ENCODE data around the gene FADS2. TPM values are rescaled to one million over a fixed set of nuclear protein-coding genes. Genes with fewer than 3 reads are reported as not detected.

The FADS2 gene
- total RNA-seq, 4 donors from 2014 or later, result 15.4 to 540 (median 173) TPM

GRCh38 chr11:61838501-61838900 lies 10.4 kb downstream of the FADS2 start:
- intact Hi-C loops (cut with DNase I; ENCODE audit: low total_unique reads), result no loop called here
- 95% methylated on average over 5 of the region's 5 CpGs for WGBS, 2 donors
- no peak for DNase-seq (ENCODE audit: low spot score in 2 of 2)
- no peak overlapping the region for H3K4me3 ChIP-seq (ENCODE audit: low read depth, poor library complexity, severe bottlenecking)
- TF ChIP-seq CTCF (IDR thresholded peaks at IDR 0.05) (no peak), POLR2A (IDR thresholded peaks at IDR 0.05) (no peak)

GRCh38 chr11:61838921-61839320 lies 10.8 kb downstream of the FADS2 start:
- no peak for DNase-seq (ENCODE audit: low spot score in 2 of 2)
- WGBS, 2 donors, result 85 to 92% methylated on average over 10 of the region's 10 CpGs
- intact Hi-C loops (cut with DNase I; ENCODE audit: low total_unique reads), result no loop called here
- TF ChIP-seq POLR2A (IDR thresholded peaks at IDR 0.05) (no peak), CTCF (IDR thresholded peaks at IDR 0.05) (no peak)
- H3K4me3 ChIP-seq (ENCODE audit: low read depth, poor library complexity, severe bottlenecking), result no peak overlapping the region

- TF ChIP-seq CTCF (IDR thresholded peaks at IDR 0.05) (no peak), POLR2A (IDR thresholded peaks at IDR 0.05) (no peak)
- no peak for DNase-seq (ENCODE audit: low spot score in 2 of 2)
- WGBS, 2 donors, result 85 to 90% methylated on average over 2 of the region's 2 CpGs
These were observed 11.6 kb downstream of the FADS2 start for GRCh38 chr11:61839742-61840141.

GRCh38 chr11:61840371-61840770 lies 12.3 kb downstream of the FADS2 start:
- no peak overlapping the region for H3K4me3 ChIP-seq (ENCODE audit: low read depth, poor library complexity, severe bottlenecking)
- no peak for DNase-seq (ENCODE audit: low spot score in 2 of 2)
- WGBS, 2 donors, result 92 to 94% methylated on average over 7 of the region's 7 CpGs
- TF ChIP-seq CTCF (IDR thresholded peaks at IDR 0.05), result no peak
- no peak for TF ChIP-seq POLR2A (IDR thresholded peaks at IDR 0.05)
- intact Hi-C loops (cut with DNase I; ENCODE audit: low total_unique reads), result no loop called here

More at GRCh38 chr11:61839742-61840141, 11.6 kb downstream of the FADS2 start:
- no peak overlapping the region for H3K4me3 ChIP-seq (ENCODE audit: low read depth, poor library complexity, severe bottlenecking)
- intact Hi-C loops (cut with DNase I; ENCODE audit: low total_unique reads), result no loop called here

- TF ChIP-seq CTCF (IDR thresholded peaks at IDR 0.05) (no peak), POLR2A (IDR thresholded peaks at IDR 0.05) (no peak)
- WGBS, 2 donors, result 88% methylated on average over 12 of the region's 12 CpGs
- intact Hi-C loops (cut with DNase I; ENCODE audit: low total_unique reads), result no loop called here
- no peak for DNase-seq (ENCODE audit: low spot score in 2 of 2)
- H3K4me3 ChIP-seq (ENCODE audit: low read depth, poor library complexity, severe bottlenecking), result no peak overlapping the region
These were observed 13.8 kb downstream of the FADS2 start for GRCh38 chr11:61841636-61842527.

GRCh38 chr11:61842528-61842820 lies 14.4 kb downstream of the FADS2 start:
- no peak overlapping the region for H3K4me3 ChIP-seq (ENCODE audit: low read depth, poor library complexity, severe bottlenecking)
- WGBS, 2 donors, result 97% methylated on average over 7 of the region's 7 CpGs
- TF ChIP-seq POLR2A (IDR thresholded peaks at IDR 0.05) (no peak), CTCF (IDR thresholded peaks at IDR 0.05) (no peak)
- intact Hi-C loops (cut with DNase I; ENCODE audit: low total_unique reads), result no loop called here
- no peak for DNase-seq (ENCODE audit: low spot score in 2 of 2)
